HepG2 (cell line): ENCODE measurements around the gene YAP1. TPM values are rescaled to one million over a fixed set of nuclear protein-coding genes. Genes with fewer than 3 reads are reported as not detected.
A peak's percentile ranks its signal among the peaks of the same experiment; 100 is the strongest.

ENCODE experiments used
- ATAC-seq: fragments of 200-7000 bp; cut with Tn5 transposase; 3 replicates; pipeline ENCODE4 v1.9.1; 2020; ENCODE audit warnings: mild to moderate bottlenecking, moderate library complexity
- BruUV-seq: library from RNA; stranded (reverse); fragments of 400-500 nt; replicated peaks from 2 replicates; lab custom pipeline; 2021; lab: Mats Ljungman, UMichigan
- CTCF ChIA-PET: fragments of 300-600 bp; formaldehyde crosslinking; extraction: SDS; loops from one replicate; lab custom pipeline; 2021; ENCODE audit warnings: low total read pairs, inconsistent platforms, low intra/inter-chr PET ratio; lab: Yijun Ruan, JAX
- POLR2A ChIA-PET: fragments of 350-600 bp; sonication (Branson Sonifier 250); formaldehyde crosslinking; loops from one replicate; lab custom pipeline; 2020; ENCODE audit warnings: antibody characterized with exemption, inconsistent platforms; lab: Yijun Ruan, JAX
- DNase-seq: peaks from one replicate; pipeline ENCODE4 v3.0.0-alpha.2; 2015; ENCODE audit warnings: low spot score
- FAIRE-seq: peaks from 3 replicates; lab custom pipeline; 2011; peaks lifted over from hg19 to GRCh38; lab: Jason Lieb, UNC
- H2AFZ ChIP-seq: one replicate; pipeline ENCODE4 v1.6.1; 2011; ENCODE audit warnings: low read length, inconsistent platforms
- H3K27ac ChIP-seq: fragments of 300-600 bp; 3 replicates; pipeline ENCODE4 v1.8.0; 2011; ENCODE audit warnings: mixed run types, mild to moderate bottlenecking, mixed read lengths, low read length, inconsistent platforms; ENCODE audit not compliant: insufficient read depth; ENCODE audit errors: extremely low read length
- H3K27me3 ChIP-seq, 2 experiments: fragments of 200-600 bp in 1 of 2; 2 replicates in 1 of 2; 3 replicates in 1 of 2; pipeline versions ENCODE4 v1.6.0 to v1.8.0; 2011; ENCODE audit warnings: low read length in 2 of 2, mild to moderate bottlenecking in 2 of 2, moderate library complexity in 2 of 2, inconsistent platforms in 1 of 2; ENCODE audit not compliant: insufficient read depth in 2 of 2, control insufficient read depth in 1 of 2
- H3K36me3 ChIP-seq, 2 experiments: fragments of 200-600 bp in 1 of 2; replicated peaks in 1 of 2; 2 replicates in 1 of 2; 3 replicates in 1 of 2; pipeline versions ENCODE4 v1.5.1 to v1.8.0; 2011; ENCODE audit warnings: low read length in 2 of 2, inconsistent platforms in 1 of 2; ENCODE audit not compliant: insufficient read depth in 2 of 2, control insufficient read depth in 1 of 2
- H3K4me1 ChIP-seq: 2 replicates; pipeline ENCODE4 v1.5.1; 2012; ENCODE audit warnings: low read length, inconsistent platforms; ENCODE audit not compliant: insufficient read depth
- H3K4me2 ChIP-seq: 2 replicates; pipeline ENCODE4 v1.6.0; 2011; ENCODE audit warnings: low read depth, low read length, inconsistent platforms
- H3K4me3 ChIP-seq, 3 experiments: fragments of 200-600 bp in 1 of 3; sonication (generic), shearing (Covaris generic) in 1 of 3; replicated peaks in 1 of 3; 2 replicates each; pipeline ENCODE4 v1.5.1; 2011 to 2016; ENCODE audit warnings: low read length in 3 of 3, inconsistent platforms in 2 of 3, low read depth in 2 of 3, mild to moderate bottlenecking in 2 of 3, control low read depth in 1 of 3, mixed read lengths in 1 of 3; ENCODE audit not compliant: insufficient read depth in 1 of 3
- H3K79me2 ChIP-seq: one replicate; pipeline ENCODE4 v1.6.1; 2011; ENCODE audit warnings: low read length, inconsistent platforms; ENCODE audit not compliant: insufficient read depth
- H3K9ac ChIP-seq: 2 replicates; pipeline ENCODE4 v1.6.0; 2011; ENCODE audit warnings: mild to moderate bottlenecking, low read depth, low read length, inconsistent platforms; ENCODE audit not compliant: insufficient read depth
- H3K9me3 ChIP-seq: 2 replicates; pipeline ENCODE4 v1.5.1; 2012; ENCODE audit warnings: mild to moderate bottlenecking, low read length
- H4K20me1 ChIP-seq: 2 replicates; pipeline ENCODE4 v1.6.0; 2011; ENCODE audit warnings: inconsistent platforms, mild to moderate bottlenecking, low read length, moderate library complexity; ENCODE audit not compliant: insufficient read depth
- RBM22 ChIP-seq: fragments of 200-400 bp; formaldehyde crosslinking; optimal IDR thresholded peaks from 2 replicates; pipeline ENCODE3; 2017; ENCODE audit warnings: mild to moderate bottlenecking, low read length, moderate library complexity
- SALL1 ChIP-seq: sonication (generic); formaldehyde crosslinking; IDR thresholded peaks from 2 replicates; pipeline ENCODE4 v1.8.0; 2022; ENCODE audit warnings: mild to moderate bottlenecking, missing genetic modification reagents
- TOE1 ChIP-seq: sonication (generic); formaldehyde crosslinking; IDR thresholded peaks from 2 replicates; pipeline ENCODE4 v1.4.0; 2020; ENCODE audit warnings: mild to moderate bottlenecking, missing genetic modification reagents
- ZNF883 ChIP-seq: sonication (generic); formaldehyde crosslinking; IDR thresholded peaks from 2 replicates; pipeline ENCODE4 v1.5.1; 2020; ENCODE audit warnings: mild to moderate bottlenecking, missing genetic modification reagents; ENCODE audit errors: not compliant biosample characterization
- WGBS: methylation state at CpG from one replicate; pipeline ENCODE4 v1.1.6; 2017; ENCODE audit warnings: low lambda C conversion rate; 5-methylcytosine and 5-hydroxymethylcytosine counted together
- in situ Hi-C: cut with HindIII; loops from 2 replicates; pipeline ENCODE4 v1.10.0; 2017; ENCODE audit warnings: low pct_unique_long_range_greater_than_20kb; ENCODE audit not compliant: extremely low pct_ligation_motif_present
- intact Hi-C: fragments of 100-400 bp; cut with micrococcal nuclease; formaldehyde crosslinking; loops from one replicate; pipeline ENCODE4 v1.10.0; 2022; ENCODE audit not compliant: unreplicated experiment
- polyA plus RNA-seq, 8 experiments: library from polyadenylated mRNA; depleted of rRNA in 3 of 8; stranded (reverse) in 7 of 8; unstranded in 1 of 8; fragments of >200 nt; fragmentation: Illumina TruSeq in 4 of 8; extraction: Trizol in 4 of 8; gene quantifications; 2 replicates each; pipeline versions ENCODE4 v1.2.1 to v1.2.3, GENCODE V29; 2011 to 2016; ENCODE audit warnings: low read depth in 4 of 8, missing spikeins in 1 of 8, mixed read lengths in 1 of 8; ENCODE audit not compliant: insufficient read depth in 1 of 8
- total RNA-seq, 5 experiments: library from RNA; depleted of rRNA; stranded (reverse); fragments of >200 nt; fragmentation: Illumina TruSeq; extraction: Trizol; gene quantifications; 2 replicates each; pipeline ENCODE4 v1.2.3, GENCODE V29; 2016; ENCODE audit warnings: low read depth in 1 of 5
- TF ChIP-seq, protein P1 (sequence below): sonication (generic); formaldehyde crosslinking; IDR thresholded peaks from 2 replicates; pipeline ENCODE4 v1.4.0; 2020; ENCODE audit warnings: missing genetic modification reagents, low read depth, mild to moderate bottlenecking, borderline replicate concordance

YAP1 gene
- total and polyA plus RNA-seq, 2 of the 13 experiments (the other 11 are each of a cell fraction or from before 2014, with no cell fraction given) = 59.5 to 91.0 TPM

DNA sequence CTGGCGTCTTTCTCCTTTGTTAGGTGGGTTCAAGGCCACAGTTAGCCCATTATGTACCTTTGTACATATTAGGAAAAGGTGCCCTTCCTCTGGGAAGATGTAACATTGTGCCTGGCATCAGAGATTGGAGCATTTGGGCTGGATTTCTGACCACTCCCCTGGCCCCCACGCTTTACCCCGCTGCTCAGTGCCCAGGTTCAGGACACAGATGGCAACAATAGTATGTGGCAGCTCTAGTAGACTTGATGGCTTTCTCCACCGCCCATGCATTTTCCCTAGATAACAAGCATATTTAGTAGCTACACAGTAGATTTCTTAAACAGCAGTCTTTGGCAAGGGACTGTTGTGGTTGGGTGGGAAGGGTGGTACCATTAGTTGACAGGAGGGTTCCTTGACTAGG is 53.1 kb downstream of the YAP1 start:
- Histone ChIP-seq H3K79me2 (peaks cover 70% of the 10 kb centered on the region), H2AFZ (no peak overlapping the region), H3K36me3 (peaks cover 13 to 44% of the 10 kb centered on the region in 2 experiments), H3K4me1 (peaks cover 20% of the 10 kb centered on the region), H3K4me3 (no peak overlapping the region), H3K27me3 (no peaks in the 10 kb centered on the region), H3K9ac (no peak overlapping the region), H4K20me1 (no peaks in the 10 kb centered on the region), H3K27ac (no peak overlapping the region), H3K4me2 (no peak overlapping the region), H3K9me3 (no peaks in the 10 kb centered on the region)
- ChIA-PET POLR2A (no interaction called here), CTCF (no interaction called here)
- DNase-seq (no peak), FAIRE-seq (no peak), ATAC-seq (no peak)
- TF ChIP-seq ZNF883 (CRISPR knock-in tag) = no peak
- TF ChIP-seq, protein P1, sequence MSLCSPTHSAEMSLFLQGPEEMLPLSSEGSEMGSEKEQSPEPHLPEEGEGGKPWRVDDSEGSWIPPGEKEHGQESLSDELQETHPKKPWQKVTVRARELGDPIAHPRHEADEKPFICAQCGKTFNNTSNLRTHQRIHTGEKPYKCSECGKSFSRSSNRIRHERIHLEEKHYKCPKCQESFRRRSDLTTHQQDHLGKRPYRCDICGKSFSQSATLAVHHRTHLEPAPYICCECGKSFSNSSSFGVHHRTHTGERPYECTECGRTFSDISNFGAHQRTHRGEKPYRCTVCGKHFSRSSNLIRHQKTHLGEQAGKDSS (CRISPR knock-in tag) = no peak
- no peak for TF ChIP-seq TOE1 (CRISPR knock-in tag)
- peak; percentile 92 for TF ChIP-seq RBM22
- WGBS = 93% methylated on average over 4 of the region's 4 CpGs
- intact Hi-C loops = no loop called here
- in situ Hi-C loops = no loop called here
- no TSS peak for BruUV-seq

DNA sequence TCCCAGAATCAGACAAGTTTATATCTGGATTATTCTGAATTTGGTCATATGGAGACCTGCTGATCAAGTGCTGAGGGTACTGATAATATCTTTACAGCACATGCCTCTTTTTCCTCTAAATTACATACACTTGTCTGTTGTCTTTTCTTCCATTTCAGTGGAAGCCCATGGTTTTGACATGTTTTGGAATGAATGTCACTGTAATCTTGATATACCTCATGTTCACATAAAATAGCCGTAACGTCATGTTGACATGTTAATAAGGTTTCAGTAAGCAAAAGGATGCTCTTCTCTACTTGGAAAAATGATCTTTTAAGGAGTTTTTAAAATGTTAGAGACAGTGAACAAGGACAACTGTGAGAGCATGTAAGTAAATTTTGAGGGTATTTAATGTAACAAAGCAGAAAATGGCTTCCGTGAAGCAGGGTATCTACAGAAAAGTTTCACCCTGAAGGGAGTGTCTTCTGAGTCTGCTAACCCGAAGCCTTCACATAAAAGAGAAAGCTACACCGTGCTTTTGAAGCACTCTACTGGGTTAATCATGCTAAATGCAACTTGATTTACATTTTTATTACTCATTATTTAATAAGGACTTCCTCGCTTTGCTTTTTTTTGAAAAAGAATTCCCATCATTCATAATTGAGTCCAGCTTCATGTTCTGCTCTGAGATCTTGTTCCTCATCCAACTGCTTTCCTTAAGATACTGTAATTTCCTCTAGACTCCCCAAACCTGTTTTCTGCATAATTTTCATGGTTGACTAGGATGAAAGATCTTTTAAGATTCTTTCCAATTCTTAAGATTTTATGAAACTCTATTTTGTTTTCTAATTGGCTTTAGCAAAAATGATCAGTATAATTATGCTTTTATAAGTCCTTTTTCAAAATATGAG is 56.2 kb downstream of the YAP1 start:
- DNase-seq (no peak), FAIRE-seq (no peak), ATAC-seq (no peak)
- Histone ChIP-seq H3K4me2 (no peak overlapping the region), H4K20me1 (no peaks in the 10 kb centered on the region), H3K9ac (no peak overlapping the region), H3K36me3 (peaks cover 10 to 43% of the 10 kb centered on the region in 2 experiments; a peak in 4 of 5 replicates), H3K4me1 (peaks cover 19% of the 10 kb centered on the region), H3K27ac (no peak overlapping the region), H3K9me3 (no peaks in the 10 kb centered on the region), H2AFZ (no peak overlapping the region), H3K27me3 (no peaks in the 10 kb centered on the region), H3K79me2 (peaks cover 72% of the 10 kb centered on the region), H3K4me3 (no peak overlapping the region)
- intact Hi-C loops (no loop called here), in situ Hi-C loops (no loop called here)
- 97% methylated on average over 6 of the region's 6 CpGs for WGBS
- POLR2A ChIA-PET = no interaction called here
- TSS peak; percentile 15 for BruUV-seq
- no peak for TF ChIP-seq SALL1 (CRISPR knock-in tag)
- TF ChIP-seq RBM22 = peak; percentile 20
- CTCF ChIA-PET = no interaction called here
